WTC11 (cell line): ENCODE data around the gene TTN. TPM values are rescaled to one million over a fixed set of nuclear protein-coding genes. Genes with fewer than 3 reads are reported as not detected.

Experiments
- ATAC-seq: fragments of 200-7000 bp; cut with Tn5 transposase; 2 replicates; pipeline ENCODE4 v1.10.0; 2021; ENCODE audit warnings: mild to moderate bottlenecking, moderate library complexity
- CTCF ChIA-PET: fragments of 300-600 bp; sonication (Branson Sonifier 250); formaldehyde crosslinking; loops from one replicate; lab custom pipeline; 2021; ENCODE audit warnings: antibody characterized with exemption; lab: Charles Lee
- POLR2A ChIA-PET: fragments of 350-600 bp; sonication (Branson Sonifier 250); formaldehyde crosslinking; loops from one replicate; lab custom pipeline; 2021; ENCODE audit warnings: antibody characterized with exemption; lab: Charles Lee
- DNase-seq: peaks from one replicate; pipeline ENCODE4 v3.0.0; 2021; ENCODE audit warnings: low spot score
- H3K27ac Mint-ChIP-seq: 2 replicates; pipeline ENCODE4 v1.8.0; 2021; ENCODE audit warnings: mixed read lengths
- H3K27me3 Mint-ChIP-seq: 2 replicates; pipeline ENCODE4 v1.8.0; 2021; ENCODE audit warnings: low read depth, mild to moderate bottlenecking, moderate library complexity, mixed read lengths
- H3K36me3 Mint-ChIP-seq: 2 replicates; pipeline ENCODE4 v1.8.0; 2021; ENCODE audit warnings: mixed read lengths
- H3K4me1 Mint-ChIP-seq: 2 replicates; pipeline ENCODE4 v1.8.0; 2022; ENCODE audit warnings: mixed read lengths
- H3K4me3 Mint-ChIP-seq: 2 replicates; pipeline ENCODE4 v1.8.0; 2021; ENCODE audit warnings: mild to moderate bottlenecking, moderate library complexity, mixed read lengths
- H3K9me3 Mint-ChIP-seq: 2 replicates; pipeline ENCODE4 v1.8.0; 2021; ENCODE audit warnings: mixed read lengths
- CREM ChIP-seq: sonication (generic); formaldehyde crosslinking; IDR thresholded peaks from 2 replicates; pipeline ENCODE4 v1.8.1; 2022; ENCODE audit warnings: mild to moderate bottlenecking, missing genetic modification reagents, moderate library complexity
- FOXP1 ChIP-seq: sonication (generic); formaldehyde crosslinking; IDR thresholded peaks from 2 replicates; pipeline ENCODE4 v1.8.0; 2022; ENCODE audit warnings: missing genetic modification reagents, mild to moderate bottlenecking, moderate library complexity, borderline replicate concordance
- GRHL2 ChIP-seq: fragments of 250-450 bp; sonication (Bioruptor Pico); IDR thresholded peaks from 2 replicates; pipeline ENCODE4 v1.8.0; 2022; ENCODE audit warnings: mild to moderate bottlenecking, moderate library complexity; ENCODE audit not compliant: insufficient replicate concordance, severe bottlenecking
- NR1H2 ChIP-seq: sonication (generic); formaldehyde crosslinking; IDR thresholded peaks from 2 replicates; pipeline ENCODE4 v1.9.0; 2021; ENCODE audit warnings: mild to moderate bottlenecking, moderate library complexity, missing genetic modification reagents
- TP53 ChIP-seq: sonication (generic); formaldehyde crosslinking; IDR thresholded peaks from 2 replicates; pipeline ENCODE4 v1.8.1; 2023; ENCODE audit warnings: mild to moderate bottlenecking, missing genetic modification reagents
- total RNA-seq: library from RNA; stranded (reverse); gene quantifications from 3 replicates; pipeline ENCODE4 v1.2.3, GENCODE V29; 2021
- TF ChIP-seq, protein P1 (sequence below): sonication (generic); formaldehyde crosslinking; IDR thresholded peaks from 2 replicates; pipeline ENCODE4 v1.8.0; 2022; ENCODE audit warnings: missing genetic modification reagents
- TF ChIP-seq, protein P2 (sequence below): sonication (generic); formaldehyde crosslinking; IDR thresholded peaks from 2 replicates; pipeline ENCODE4 v1.8.1; 2022; ENCODE audit warnings: low read depth, missing genetic modification reagents, borderline replicate concordance
- TF ChIP-seq, protein P3 (sequence below): sonication (generic); formaldehyde crosslinking; conservative IDR thresholded peaks from 2 replicates; pipeline ENCODE4 v1.8.1; 2023; ENCODE audit warnings: mild to moderate bottlenecking, low read depth, missing genetic modification reagents, moderate library complexity
- TF ChIP-seq, protein P4 (sequence below): sonication (generic); formaldehyde crosslinking; IDR thresholded peaks from 2 replicates; pipeline ENCODE4 v1.8.0; 2022; ENCODE audit warnings: mild to moderate bottlenecking, missing genetic modification reagents
- TF ChIP-seq, protein P5 (sequence below): fragments of 250-450 bp; sonication (Bioruptor Pico); IDR thresholded peaks from 2 replicates; pipeline ENCODE4 v1.9.0; 2021; ENCODE audit warnings: mild to moderate bottlenecking
- TF ChIP-seq, protein P6 (sequence below): fragments of 250-450 bp; sonication (Bioruptor Pico); conservative IDR thresholded peaks from 2 replicates; pipeline ENCODE4 v1.9.0; 2021; ENCODE audit warnings: mild to moderate bottlenecking
- TF ChIP-seq, protein P7 (sequence below): fragments of 250-450 bp; sonication (Bioruptor Pico); IDR thresholded peaks from 2 replicates; pipeline ENCODE4 v1.9.0; 2021; ENCODE audit warnings: moderate library complexity, mild to moderate bottlenecking, inconsistent platforms, borderline replicate concordance

TTN gene
- total RNA-seq, 1 experiment from 2014 or later: 4.7 TPM

DNA sequence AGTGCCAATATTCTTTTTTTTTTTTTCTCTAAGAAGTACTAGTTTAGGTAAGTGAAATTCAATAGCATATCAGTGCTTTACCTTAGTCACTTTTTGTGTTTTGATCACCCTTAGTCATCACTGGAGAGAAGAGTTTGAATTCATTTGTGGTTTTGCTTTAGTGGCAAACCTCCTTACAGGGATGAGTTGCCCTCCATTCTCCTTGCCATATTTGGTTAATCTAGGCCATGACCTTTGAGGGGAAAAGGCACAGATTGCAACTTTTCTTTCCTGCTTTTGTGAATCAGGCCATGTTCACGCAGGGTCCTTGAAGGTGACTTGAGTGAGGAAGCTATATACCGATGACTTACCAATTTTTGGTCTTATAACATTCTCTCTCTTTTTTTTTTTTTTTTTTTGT, 292.6 kb downstream of the TTN start (continued):
- TF ChIP-seq, protein P1, sequence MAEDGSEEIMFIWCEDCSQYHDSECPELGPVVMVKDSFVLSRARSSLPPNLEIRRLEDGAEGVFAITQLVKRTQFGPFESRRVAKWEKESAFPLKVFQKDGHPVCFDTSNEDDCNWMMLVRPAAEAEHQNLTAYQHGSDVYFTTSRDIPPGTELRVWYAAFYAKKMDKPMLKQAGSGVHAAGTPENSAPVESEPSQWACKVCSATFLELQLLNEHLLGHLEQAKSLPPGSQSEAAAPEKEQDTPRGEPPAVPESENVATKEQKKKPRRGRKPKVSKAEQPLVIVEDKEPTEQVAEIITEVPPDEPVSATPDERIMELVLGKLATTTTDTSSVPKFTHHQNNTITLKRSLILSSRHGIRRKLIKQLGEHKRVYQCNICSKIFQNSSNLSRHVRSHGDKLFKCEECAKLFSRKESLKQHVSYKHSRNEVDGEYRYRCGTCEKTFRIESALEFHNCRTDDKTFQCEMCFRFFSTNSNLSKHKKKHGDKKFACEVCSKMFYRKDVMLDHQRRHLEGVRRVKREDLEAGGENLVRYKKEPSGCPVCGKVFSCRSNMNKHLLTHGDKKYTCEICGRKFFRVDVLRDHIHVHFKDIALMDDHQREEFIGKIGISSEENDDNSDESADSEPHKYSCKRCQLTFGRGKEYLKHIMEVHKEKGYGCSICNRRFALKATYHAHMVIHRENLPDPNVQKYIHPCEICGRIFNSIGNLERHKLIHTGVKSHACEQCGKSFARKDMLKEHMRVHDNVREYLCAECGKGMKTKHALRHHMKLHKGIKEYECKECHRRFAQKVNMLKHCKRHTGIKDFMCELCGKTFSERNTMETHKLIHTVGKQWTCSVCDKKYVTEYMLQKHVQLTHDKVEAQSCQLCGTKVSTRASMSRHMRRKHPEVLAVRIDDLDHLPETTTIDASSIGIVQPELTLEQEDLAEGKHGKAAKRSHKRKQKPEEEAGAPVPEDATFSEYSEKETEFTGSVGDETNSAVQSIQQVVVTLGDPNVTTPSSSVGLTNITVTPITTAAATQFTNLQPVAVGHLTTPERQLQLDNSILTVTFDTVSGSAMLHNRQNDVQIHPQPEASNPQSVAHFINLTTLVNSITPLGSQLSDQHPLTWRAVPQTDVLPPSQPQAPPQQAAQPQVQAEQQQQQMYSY (CRISPR knock-in tag): no peak
- TF ChIP-seq GRHL2: no peak
- TF ChIP-seq, protein P2, sequence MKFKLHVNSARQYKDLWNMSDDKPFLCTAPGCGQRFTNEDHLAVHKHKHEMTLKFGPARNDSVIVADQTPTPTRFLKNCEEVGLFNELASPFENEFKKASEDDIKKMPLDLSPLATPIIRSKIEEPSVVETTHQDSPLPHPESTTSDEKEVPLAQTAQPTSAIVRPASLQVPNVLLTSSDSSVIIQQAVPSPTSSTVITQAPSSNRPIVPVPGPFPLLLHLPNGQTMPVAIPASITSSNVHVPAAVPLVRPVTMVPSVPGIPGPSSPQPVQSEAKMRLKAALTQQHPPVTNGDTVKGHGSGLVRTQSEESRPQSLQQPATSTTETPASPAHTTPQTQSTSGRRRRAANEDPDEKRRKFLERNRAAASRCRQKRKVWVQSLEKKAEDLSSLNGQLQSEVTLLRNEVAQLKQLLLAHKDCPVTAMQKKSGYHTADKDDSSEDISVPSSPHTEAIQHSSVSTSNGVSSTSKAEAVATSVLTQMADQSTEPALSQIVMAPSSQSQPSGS: no peak
- no peak for TF ChIP-seq CREM (CRISPR knock-in tag)
- TF ChIP-seq, protein P3, sequence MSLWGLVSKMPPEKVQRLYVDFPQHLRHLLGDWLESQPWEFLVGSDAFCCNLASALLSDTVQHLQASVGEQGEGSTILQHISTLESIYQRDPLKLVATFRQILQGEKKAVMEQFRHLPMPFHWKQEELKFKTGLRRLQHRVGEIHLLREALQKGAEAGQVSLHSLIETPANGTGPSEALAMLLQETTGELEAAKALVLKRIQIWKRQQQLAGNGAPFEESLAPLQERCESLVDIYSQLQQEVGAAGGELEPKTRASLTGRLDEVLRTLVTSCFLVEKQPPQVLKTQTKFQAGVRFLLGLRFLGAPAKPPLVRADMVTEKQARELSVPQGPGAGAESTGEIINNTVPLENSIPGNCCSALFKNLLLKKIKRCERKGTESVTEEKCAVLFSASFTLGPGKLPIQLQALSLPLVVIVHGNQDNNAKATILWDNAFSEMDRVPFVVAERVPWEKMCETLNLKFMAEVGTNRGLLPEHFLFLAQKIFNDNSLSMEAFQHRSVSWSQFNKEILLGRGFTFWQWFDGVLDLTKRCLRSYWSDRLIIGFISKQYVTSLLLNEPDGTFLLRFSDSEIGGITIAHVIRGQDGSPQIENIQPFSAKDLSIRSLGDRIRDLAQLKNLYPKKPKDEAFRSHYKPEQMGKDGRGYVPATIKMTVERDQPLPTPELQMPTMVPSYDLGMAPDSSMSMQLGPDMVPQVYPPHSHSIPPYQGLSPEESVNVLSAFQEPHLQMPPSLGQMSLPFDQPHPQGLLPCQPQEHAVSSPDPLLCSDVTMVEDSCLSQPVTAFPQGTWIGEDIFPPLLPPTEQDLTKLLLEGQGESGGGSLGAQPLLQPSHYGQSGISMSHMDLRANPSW (CRISPR knock-in tag): no peak

DNA sequence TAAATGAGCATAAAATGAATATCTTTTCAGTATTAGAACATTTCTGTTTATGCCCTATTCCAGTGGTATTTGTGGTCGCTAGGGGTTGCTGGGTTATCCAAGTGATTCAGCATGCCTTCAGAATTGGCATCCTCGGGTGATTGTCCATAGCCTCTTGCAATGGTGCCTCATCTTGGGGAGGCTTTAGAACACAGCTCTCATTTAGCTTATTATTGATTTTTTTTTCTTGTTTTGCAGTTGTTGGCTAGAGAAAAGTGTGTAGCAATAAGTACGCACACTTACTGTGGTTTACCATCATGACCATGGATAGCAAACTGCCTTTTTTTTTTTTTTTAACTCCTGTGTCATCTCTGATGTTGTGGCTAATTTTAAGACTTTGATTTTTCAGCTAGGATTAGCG, 293.3 kb downstream of the TTN start:
- no peak overlapping the region for H3K27ac Mint-ChIP-seq
- peaks cover 5% of the 10 kb centered on the region; the same call in 1 of the 2 replicates for H3K4me1 Mint-ChIP-seq
- DNase-seq (no peak), ATAC-seq (no peak)
- H3K27me3 Mint-ChIP-seq: no peaks in the 10 kb centered on the region
- TF ChIP-seq, protein P4, sequence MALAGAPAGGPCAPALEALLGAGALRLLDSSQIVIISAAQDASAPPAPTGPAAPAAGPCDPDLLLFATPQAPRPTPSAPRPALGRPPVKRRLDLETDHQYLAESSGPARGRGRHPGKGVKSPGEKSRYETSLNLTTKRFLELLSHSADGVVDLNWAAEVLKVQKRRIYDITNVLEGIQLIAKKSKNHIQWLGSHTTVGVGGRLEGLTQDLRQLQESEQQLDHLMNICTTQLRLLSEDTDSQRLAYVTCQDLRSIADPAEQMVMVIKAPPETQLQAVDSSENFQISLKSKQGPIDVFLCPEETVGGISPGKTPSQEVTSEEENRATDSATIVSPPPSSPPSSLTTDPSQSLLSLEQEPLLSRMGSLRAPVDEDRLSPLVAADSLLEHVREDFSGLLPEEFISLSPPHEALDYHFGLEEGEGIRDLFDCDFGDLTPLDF: no peak
- TF ChIP-seq, protein P5, sequence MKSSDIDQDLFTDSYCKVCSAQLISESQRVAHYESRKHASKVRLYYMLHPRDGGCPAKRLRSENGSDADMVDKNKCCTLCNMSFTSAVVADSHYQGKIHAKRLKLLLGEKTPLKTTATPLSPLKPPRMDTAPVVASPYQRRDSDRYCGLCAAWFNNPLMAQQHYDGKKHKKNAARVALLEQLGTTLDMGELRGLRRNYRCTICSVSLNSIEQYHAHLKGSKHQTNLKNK (CRISPR knock-in tag): no peak
- TF ChIP-seq GRHL2 (no peak), NR1H2 (CRISPR knock-in tag) (no peak), FOXP1 (CRISPR knock-in tag) (no peak), TP53 (no peak)
- TF ChIP-seq, protein P6, sequence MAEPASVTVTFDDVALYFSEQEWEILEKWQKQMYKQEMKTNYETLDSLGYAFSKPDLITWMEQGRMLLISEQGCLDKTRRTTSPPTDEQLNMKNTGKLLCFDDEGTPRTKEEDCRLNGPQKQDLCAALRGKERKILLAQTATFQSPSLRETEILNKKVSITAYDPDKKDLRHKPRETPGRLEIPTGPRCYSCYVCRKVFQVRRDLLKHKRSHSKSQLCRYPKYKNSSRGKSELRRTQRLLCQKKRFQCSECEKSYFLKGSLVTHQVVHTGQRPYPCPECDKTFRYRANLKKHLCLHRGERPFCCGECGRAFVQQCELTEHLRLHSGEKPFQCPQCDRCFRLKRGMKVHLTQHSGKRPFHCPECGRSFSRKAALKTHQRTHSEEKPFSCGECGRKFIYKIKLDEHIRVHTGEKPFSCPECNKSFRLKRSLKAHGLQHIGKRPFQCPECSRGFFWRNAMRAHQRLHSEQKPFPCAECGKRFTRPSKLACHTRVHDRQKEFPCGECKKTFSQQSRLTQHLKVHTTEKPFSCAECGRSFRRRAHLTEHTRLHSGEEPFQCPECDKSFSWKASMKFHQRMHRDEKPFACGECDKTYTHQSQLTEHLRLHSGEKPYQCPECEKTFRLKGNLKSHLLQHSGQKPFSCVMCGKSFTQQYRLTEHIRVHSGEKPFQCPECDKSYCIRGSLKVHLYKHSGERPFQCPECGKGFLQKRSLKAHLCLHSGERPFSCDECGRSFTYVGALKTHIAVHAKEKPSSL: no peak
- TF ChIP-seq, protein P7, sequence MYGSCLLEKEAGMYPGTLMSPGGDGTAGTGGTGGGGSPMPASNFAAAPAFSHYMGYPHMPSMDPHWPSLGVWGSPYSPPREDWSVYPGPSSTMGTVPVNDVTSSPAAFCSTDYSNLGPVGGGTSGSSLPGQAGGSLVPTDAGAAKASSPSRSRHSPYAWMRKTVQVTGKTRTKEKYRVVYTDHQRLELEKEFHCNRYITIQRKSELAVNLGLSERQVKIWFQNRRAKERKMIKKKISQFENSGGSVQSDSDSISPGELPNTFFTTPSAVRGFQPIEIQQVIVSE (CRISPR knock-in tag): no peak
- TF ChIP-seq, protein P3 (CRISPR knock-in tag): no peak
- POLR2A ChIA-PET: no interaction called here
- CTCF ChIA-PET: no interaction called here
- H3K9me3 Mint-ChIP-seq: no peaks in the 10 kb centered on the region
- H3K4me3 Mint-ChIP-seq: no peak overlapping the region
- peaks cover 2% of the 10 kb centered on the region; the same call in 1 of the 2 replicates for H3K36me3 Mint-ChIP-seq
